Stimulated activated CD8-positive, alpha-beta memory T cell treated with anti-CD3 and anti-CD28 coated beads, Interleukin-15, amount 100 ng/mL, for 4 hours (primary cell): ENCODE measurements around the gene TPK1.
"Not testable (repeated sequence)": the region's sequence is repeated elsewhere in the genome, so short reads cannot be mapped to it uniquely, and the experiment has no call there.

Experiments used
- DNase-seq, 2 donors: peaks; one replicate each; pipeline ENCODE4 v3.0.0-alpha.2; 2020; ENCODE audit warnings: low read depth in 2 of 2

Gene TPK1

GRCh38 chr7:144777005-144777839, 58.6 kb downstream of the TPK1 start:
- DNase-seq, result no peak

GRCh38 chr7:144776447-144776846, 59.4 kb downstream of the TPK1 start:
- no peak for DNase-seq

GRCh38 chr7:144775749-144776148, 60.1 kb downstream of the TPK1 start:
- DNase-seq, result no peak

DNA sequence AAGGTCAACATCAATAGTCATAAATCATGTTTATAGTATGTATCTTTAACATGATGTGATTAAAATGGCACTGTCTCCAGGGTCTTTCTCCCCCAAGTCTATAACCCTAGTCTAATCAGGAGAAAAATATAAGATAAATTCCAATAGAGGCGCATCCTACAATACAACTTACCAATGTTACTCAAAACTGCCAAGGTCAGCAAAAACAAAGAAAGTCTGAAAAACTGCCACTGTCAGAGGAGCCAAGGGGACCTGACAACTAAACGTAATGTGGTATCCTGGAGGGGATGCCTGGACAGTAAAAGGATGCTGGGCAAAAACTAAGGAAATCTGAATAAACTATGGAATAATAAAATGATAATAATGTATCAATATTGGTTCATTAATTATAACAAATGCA, 63.9 kb downstream of the TPK1 start:
- no peak for DNase-seq

- no peak for DNase-seq
These were observed 64.7 kb downstream of the TPK1 start for GRCh38 chr7:144771174-144771573.

GRCh38 chr7:144769352-144769751, 66.5 kb downstream of the TPK1 start:
- DNase-seq, result no peak

DNA sequence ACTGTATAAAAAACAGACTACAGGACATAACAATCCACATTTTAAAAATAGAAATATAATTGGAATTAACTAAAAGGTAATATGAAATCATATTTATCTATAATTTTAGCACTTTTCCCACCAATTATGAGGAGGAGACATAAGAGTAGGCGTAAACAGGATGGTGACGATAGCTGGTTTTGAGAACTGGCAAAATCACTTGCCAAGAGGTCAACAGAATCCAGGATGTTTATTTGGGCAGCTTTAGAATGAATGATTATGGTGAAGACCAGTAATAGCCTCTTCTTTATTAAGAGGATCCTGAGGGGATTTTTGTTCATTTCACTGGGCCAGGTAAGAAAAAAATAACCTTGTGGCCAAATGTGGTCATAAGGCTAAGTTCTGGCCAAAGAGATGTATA, 67.2 kb downstream of the TPK1 start:
- no peak for DNase-seq

DNA sequence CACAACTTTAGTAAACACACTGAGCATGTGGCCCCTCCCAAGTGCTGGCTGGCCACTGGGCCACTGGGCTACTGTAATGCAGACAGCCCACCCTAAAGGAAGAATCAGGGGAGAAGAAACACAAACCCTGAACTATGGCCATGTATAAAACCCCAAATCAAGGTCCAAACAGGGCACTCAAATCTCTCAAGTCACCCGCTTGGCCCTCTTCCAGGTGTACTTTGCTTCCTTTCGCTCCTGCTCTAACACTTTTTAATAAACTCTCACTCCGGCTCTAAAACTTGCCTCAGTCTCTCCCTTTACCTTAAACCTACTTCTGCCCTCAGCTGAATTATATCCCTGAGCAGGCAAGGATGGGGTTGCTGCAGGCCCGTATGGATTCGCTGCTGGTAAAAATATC, 72.6 kb downstream of the TPK1 start:
- DNase-seq, result no peak

DNA sequence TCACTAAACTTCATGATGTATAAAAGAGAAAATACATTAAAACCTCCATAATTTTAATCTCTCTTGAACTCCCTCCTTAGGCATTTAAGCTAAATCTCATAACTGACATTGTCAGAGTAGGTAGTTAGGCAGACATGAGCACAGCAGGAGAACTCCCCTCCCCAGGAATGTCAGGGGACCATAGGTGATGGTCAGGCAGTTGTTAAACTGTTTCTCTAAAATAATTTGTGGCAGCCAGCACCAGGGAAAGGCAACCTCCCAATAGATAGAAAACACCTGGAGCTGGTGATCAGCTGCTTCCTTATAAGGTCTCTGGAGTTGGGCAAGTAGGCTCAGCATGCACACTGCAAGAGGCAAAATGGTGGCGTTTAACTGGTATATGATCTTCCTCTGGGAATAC, 73.0 kb downstream of the TPK1 start:
- no peak for DNase-seq

- DNase-seq, result no peak
These were observed 74.4 kb downstream of the TPK1 start for GRCh38 chr7:144761493-144761892.

- DNase-seq, result no peak
These were observed 76.2 kb downstream of the TPK1 start for GRCh38 chr7:144759653-144760052.

DNA sequence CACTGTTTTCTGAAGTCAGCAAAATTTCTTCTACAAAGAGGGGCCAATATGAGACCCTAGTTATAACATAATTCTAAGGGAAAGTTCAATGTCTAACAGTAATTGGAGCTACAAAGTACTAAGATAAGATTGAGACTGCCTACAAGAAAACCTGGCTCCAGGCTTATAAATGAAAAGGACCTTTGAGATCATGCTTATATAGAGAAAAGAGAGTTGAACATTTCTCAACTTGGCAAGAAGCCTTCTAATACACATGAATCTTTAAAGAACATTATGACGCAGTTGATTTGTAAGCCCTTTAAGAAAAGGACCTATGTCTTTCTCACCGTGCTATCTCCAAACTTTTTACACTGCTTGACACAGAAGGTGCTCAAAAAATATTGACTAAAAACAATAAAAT, 87.9 kb downstream of the TPK1 start:
- DNase-seq, result no peak

DNA sequence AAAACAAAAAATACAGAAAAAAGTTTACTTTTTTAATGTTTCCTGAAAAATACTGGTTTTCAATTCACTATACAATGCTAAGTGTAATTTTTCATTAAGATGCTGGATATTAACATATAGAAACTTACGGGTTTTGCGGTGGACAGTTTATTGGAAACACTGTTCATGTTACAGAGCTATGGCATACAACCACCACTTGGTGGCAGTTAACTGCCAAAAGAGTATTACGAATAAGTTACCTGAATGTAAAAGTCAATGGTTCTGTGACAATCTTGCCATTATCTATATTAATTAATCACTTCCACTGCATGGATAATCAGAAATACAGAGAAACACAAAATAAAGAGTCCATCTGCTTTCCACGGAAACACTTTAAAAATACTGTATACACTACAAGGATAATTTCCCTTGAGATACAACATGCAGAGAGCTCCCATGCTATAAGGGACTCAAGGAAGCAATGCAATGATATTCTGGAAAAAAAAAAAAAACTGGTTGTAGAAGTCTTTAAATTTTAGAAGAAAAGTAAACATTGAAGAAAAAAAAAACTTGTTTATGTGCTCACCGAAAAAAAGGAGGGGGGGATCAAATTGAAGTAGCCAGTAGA, 97.0 kb downstream of the TPK1 start:
- no peak for DNase-seq

DNA sequence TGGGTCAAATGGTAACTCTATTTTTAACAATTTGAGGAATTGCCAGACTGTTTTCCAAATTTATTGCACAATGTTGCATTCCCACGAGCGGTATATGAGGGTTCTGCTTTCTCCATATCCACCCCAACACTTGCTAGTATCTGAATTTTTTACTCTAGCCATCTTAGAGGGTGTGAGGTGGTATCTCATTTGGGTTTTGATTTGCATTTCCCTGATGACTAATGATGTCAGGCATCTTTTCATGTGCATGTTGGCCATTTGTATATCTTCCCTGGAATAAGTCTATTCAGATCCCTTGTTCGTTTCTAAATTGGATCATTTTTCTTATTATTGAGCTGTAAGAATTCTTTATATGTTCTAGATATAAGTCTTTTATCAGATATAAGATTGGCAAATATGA, 97.7 kb downstream of the TPK1 start:
- no peak for DNase-seq

GRCh38 chr7:144736880-144737493, 98.9 kb downstream of the TPK1 start:
- no peak for DNase-seq

DNA sequence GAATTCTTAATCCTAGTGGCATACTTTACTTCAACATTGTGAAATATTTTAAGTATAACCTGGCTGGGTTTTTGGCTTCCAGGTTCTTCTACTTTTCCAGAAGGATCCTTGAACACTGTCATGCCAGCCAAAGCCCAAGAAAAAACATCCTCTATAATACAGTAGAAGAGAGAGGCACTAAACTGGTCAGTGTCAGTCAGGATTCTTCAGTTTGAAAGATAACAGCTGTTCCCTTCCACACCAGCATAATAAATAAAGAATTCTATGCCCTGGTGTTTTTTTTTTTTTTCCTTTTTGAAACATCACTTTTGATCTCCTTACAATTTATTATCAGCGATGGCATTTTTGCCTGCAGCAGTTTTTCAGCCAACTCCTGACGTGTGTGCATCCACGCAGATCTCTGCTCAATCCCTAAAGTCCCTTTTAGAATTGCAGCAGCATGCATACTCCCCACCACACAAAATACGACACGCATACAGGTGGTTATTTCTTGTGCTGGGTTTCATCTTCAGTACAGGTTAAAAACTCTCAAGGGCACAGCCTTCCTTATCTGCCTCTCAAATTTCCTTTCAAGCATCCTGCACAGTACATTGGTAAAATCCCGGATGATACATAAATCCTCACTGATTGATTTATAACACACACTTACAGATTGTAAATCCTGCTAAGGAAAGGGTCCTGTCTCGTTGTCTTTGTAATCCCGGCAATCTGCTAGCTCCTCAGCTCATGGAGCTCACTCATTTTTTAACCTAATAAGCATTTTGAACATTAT, 100.2 kb downstream of the TPK1 start:
- DNase-seq, result no peak

- DNase-seq, result no peak
These were observed 104.0 kb downstream of the TPK1 start for GRCh38 chr7:144731661-144732351.

GRCh38 chr7:144730224-144730623, 105.6 kb downstream of the TPK1 start:
- no peak for DNase-seq

- no peak for DNase-seq
These were observed 106.6 kb downstream of the TPK1 start for GRCh38 chr7:144729226-144729625.

DNA sequence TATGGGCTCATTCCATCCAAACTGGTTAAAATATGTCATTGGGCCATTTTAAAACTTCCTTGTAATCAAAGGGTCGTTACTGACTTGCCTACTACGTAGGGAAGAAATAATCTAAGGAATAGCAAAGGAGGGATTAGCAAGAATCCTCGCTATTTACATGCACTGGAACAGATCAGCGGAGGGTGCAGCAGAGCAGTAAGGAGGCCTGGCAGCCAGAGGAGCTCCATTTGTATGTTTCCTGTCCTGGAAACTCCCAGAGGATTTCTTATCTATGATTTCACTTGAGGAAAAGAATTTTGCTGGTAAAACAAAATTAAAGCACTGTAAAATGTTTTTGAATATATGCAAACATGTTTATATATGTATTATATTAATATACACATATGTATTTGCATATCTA, 107.3 kb downstream of the TPK1 start:
- no peak for DNase-seq

DNA sequence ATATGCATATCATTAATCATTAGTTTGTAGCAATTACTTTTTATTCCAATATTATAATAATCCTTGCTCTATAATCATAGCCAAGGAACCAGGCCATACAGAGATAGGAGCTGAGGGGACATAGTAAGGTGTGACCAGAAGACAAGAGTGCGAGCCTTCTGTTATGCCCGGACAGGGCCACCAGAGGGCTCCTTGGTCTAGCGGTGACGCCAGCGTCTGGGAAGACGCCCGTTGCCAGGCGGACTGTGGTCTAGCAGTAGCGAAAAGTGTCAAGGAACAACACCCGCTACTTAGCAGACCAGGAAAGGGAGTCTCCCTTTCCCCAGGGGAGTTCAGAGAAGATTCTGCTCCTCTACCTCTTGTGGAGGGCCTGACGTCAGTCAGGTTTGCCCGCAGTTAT, 109.0 kb downstream of the TPK1 start:
- not testable (repeated sequence) for DNase-seq

GRCh38 chr7:144725070-144725469, 110.8 kb downstream of the TPK1 start:
- DNase-seq, result no peak
